Liver (tissue), 9 donors: ENCODE measurements around the gene DDB1. TPM values are rescaled to one million over a fixed set of nuclear protein-coding genes. Genes with fewer than 3 reads are reported as not detected.

ENCODE experiments used
- DNase-seq: peaks from one replicate; pipeline ENCODE4 v3.0.0-alpha.2; 2017; ENCODE audit warnings: low spot score
- H3K27ac ChIP-seq, 2 donors: one replicate each; pipeline ENCODE4 v1.7.0; 2013; ENCODE audit warnings: inconsistent platforms in 2 of 2, low read length in 2 of 2, control low read depth in 1 of 2, low read depth in 1 of 2, mild to moderate bottlenecking in 1 of 2
- H3K27me3 ChIP-seq, 4 donors: one replicate each; pipeline versions ENCODE4 v1.6.1 to v1.7.0; 2013; ENCODE audit warnings: low read length in 3 of 4, inconsistent platforms in 1 of 4, mild to moderate bottlenecking in 1 of 4, moderate library complexity in 1 of 4; ENCODE audit not compliant: control insufficient read depth in 4 of 4, insufficient read depth in 4 of 4
- H3K36me3 ChIP-seq, 4 donors: one replicate each; pipeline versions ENCODE4 v1.6.1 to v1.7.0; 2013; ENCODE audit warnings: low read length in 3 of 4, mild to moderate bottlenecking in 3 of 4, low read depth in 1 of 4, moderate library complexity in 1 of 4; ENCODE audit not compliant: control insufficient read depth in 4 of 4, insufficient read depth in 3 of 4
- H3K4me1 ChIP-seq, 4 donors: one replicate each; pipeline versions ENCODE4 v1.6.1 to v1.7.0; 2013; ENCODE audit warnings: low read length in 3 of 4, mild to moderate bottlenecking in 3 of 4, moderate library complexity in 1 of 4; ENCODE audit not compliant: control insufficient read depth in 4 of 4, insufficient read depth in 4 of 4
- H3K4me3 ChIP-seq, 3 donors: one replicate each; pipeline versions ENCODE4 v1.6.1 to v1.7.0; 2013; ENCODE audit warnings: low read length in 3 of 3, control low read depth in 1 of 3, low read depth in 1 of 3, mild to moderate bottlenecking in 1 of 3
- H3K9ac ChIP-seq, 2 donors: one replicate each; pipeline ENCODE4 v1.7.0; 2013; ENCODE audit warnings: low read length in 2 of 2, mild to moderate bottlenecking in 2 of 2, moderate library complexity in 2 of 2, control low read depth in 1 of 2, low read depth in 1 of 2
- H3K9me3 ChIP-seq, 4 donors: one replicate each; pipeline versions ENCODE4 v1.6.1 to v1.7.0; 2013; ENCODE audit warnings: low read length in 3 of 4; ENCODE audit not compliant: control insufficient read depth in 4 of 4
- ATF3 ChIP-seq: IDR thresholded peaks from 2 replicates; pipeline ENCODE4 v1.6.1; 2016; ENCODE audit warnings: antibody characterized with exemption
- CTCF ChIP-seq: fragments of 150-350 bp; IDR thresholded peaks from 2 replicates; pipeline ENCODE4 v1.5.1; 2017; ENCODE audit warnings: improper control_type of control experiment, low read depth, low read length; ENCODE audit not compliant: missing input control
- EGR1 ChIP-seq, 2 donors: IDR thresholded peaks; 2 replicates each; pipeline ENCODE4 v1.6.1; 2016 to 2018; ENCODE audit warnings: antibody characterized with exemption in 2 of 2, low read depth in 2 of 2
- FOXA1 ChIP-seq: IDR thresholded peaks from 2 replicates; pipeline ENCODE4 v1.6.1; 2016; ENCODE audit warnings: antibody characterized with exemption
- FOXA2 ChIP-seq: IDR thresholded peaks from 2 replicates; pipeline ENCODE4 v1.6.1; 2016; ENCODE audit warnings: antibody characterized with exemption
- GABPA ChIP-seq, 2 donors: IDR thresholded peaks in 1 of 2; conservative IDR thresholded peaks in 1 of 2; 2 replicates each; pipeline ENCODE4 v1.6.1; 2016; ENCODE audit warnings: antibody characterized with exemption in 2 of 2, mild to moderate bottlenecking in 1 of 2, moderate library complexity in 1 of 2
- HNF4A ChIP-seq, 2 donors: conservative IDR thresholded peaks; 2 replicates each; pipeline ENCODE4 v1.6.1; 2016; ENCODE audit warnings: antibody characterized with exemption in 2 of 2, mild to moderate bottlenecking in 2 of 2
- HNF4G ChIP-seq: IDR thresholded peaks from 2 replicates; pipeline ENCODE4 v1.6.1; 2016; ENCODE audit warnings: antibody characterized with exemption
- JUND ChIP-seq, 2 donors: IDR thresholded peaks; 2 replicates each; pipeline ENCODE4 v1.6.1; 2016; ENCODE audit warnings: antibody characterized with exemption in 2 of 2
- MAX ChIP-seq: IDR thresholded peaks from 2 replicates; pipeline ENCODE4 v1.6.1; 2016; ENCODE audit warnings: antibody characterized with exemption
- NR2F2 ChIP-seq: IDR thresholded peaks from 2 replicates; pipeline ENCODE4 v1.6.1; 2016; ENCODE audit warnings: antibody characterized with exemption
- RAD21 ChIP-seq, 2 donors: IDR thresholded peaks; 2 replicates each; pipeline ENCODE4 v1.6.1; 2016; ENCODE audit warnings: antibody characterized with exemption in 2 of 2, mild to moderate bottlenecking in 2 of 2
- REST ChIP-seq: IDR thresholded peaks from 2 replicates; pipeline ENCODE4 v1.6.1; 2016; ENCODE audit warnings: antibody characterized with exemption, mild to moderate bottlenecking
- RXRA ChIP-seq, 2 donors: IDR thresholded peaks; 2 replicates each; pipeline ENCODE4 v1.6.1; 2017 to 2018; ENCODE audit warnings: antibody characterized with exemption in 2 of 2, mild to moderate bottlenecking in 1 of 2
- SP1 ChIP-seq: IDR thresholded peaks from 2 replicates; pipeline ENCODE4 v1.6.1; 2018; ENCODE audit warnings: antibody characterized with exemption, mild to moderate bottlenecking
- TAF1 ChIP-seq: conservative IDR thresholded peaks from 2 replicates; pipeline ENCODE4 v1.6.1; 2016; ENCODE audit warnings: antibody characterized with exemption, mild to moderate bottlenecking
- YY1 ChIP-seq: IDR thresholded peaks from 2 replicates; pipeline ENCODE4 v1.6.1; 2016; ENCODE audit warnings: antibody characterized with exemption, mild to moderate bottlenecking
- ZBTB33 ChIP-seq: IDR thresholded peaks from 2 replicates; pipeline ENCODE4 v1.6.1; 2016; ENCODE audit warnings: antibody characterized with exemption
- WGBS: extraction: QIAGEN DNeasy Blood & Tissue Kit; methylation state at CpG from one replicate; pipeline ENCODE4 v1.1.7; 2013; 5-methylcytosine and 5-hydroxymethylcytosine counted together
- polyA plus RNA-seq, 2 donors: library from polyadenylated mRNA; stranded (reverse) in 1 of 2; unstranded in 1 of 2; fragments of 200-250 nt in 1 of 2; fragments of >200 nt in 1 of 2; fragmentation: Nextera tagmentation in 1 of 2; extraction: Ambion mirVana in 1 of 2; gene quantifications; one replicate each; pipeline versions ENCODE4 v1.2.1 to v1.2.3, GENCODE V29; 2013 to 2015
- total RNA-seq, 2 donors: library from RNA; depleted of rRNA; stranded (reverse); fragments of >200 nt; gene quantifications; one replicate each; pipeline ENCODE4 v1.2.3, GENCODE V29; 2014
- donor health status: healthy.
- donor health status: healthy.
- donor health status: healthy.
- donor health status: healthy.
- donor health status: healthy.

DDB1 gene
- total and polyA plus RNA-seq, 4 donors: 37.5 to 146 (median 88.9) TPM

GRCh38 chr11:61302550-61302949 lies 30.4 kb downstream of the DDB1 start:
- Histone ChIP-seq H3K27ac (no peak overlapping the region), H3K4me3 (no peak overlapping the region), H3K9ac (no peak overlapping the region), H3K36me3 (peaks cover 21 to 78% (median 62%) of the 10 kb centered on the region in 4 donors), H3K27me3 (no peaks in the 10 kb centered on the region), H3K9me3 (no peaks in the 10 kb centered on the region), H3K4me1 (peaks cover 0 to 15% (median 12%) of the 10 kb centered on the region in 4 donors)
- DNase-seq: no peak
- TF ChIP-seq EGR1 (IDR thresholded peaks at IDR 0.05; ENCODE audit: low read depth in 2 of 2) (no peak), FOXA2 (no peak)
- WGBS: 95% methylated on average over 13 of the region's 13 CpGs

GRCh38 chr11:61298663-61299244 lies 34.2 kb downstream of the DDB1 start:
- DNase-seq: no peak
- H3K9ac ChIP-seq: no peak overlapping the region
- H3K36me3 ChIP-seq: peaks cover 16 to 44% (median 35%) of the 10 kb centered on the region in 4 donors

More at GRCh38 chr11:61298663-61299244, 34.2 kb downstream of the DDB1 start:
- peak; percentile 61 to 64 for TF ChIP-seq RXRA (IDR thresholded peaks at IDR 0.05)
- no peak for TF ChIP-seq EGR1 (IDR thresholded peaks at IDR 0.05; ENCODE audit: low read depth in 2 of 2)
- TF ChIP-seq RAD21 (IDR thresholded peaks at IDR 0.05): peak in 1 of 2 donors; percentile 47
- peak; percentile 33 for TF ChIP-seq YY1
- TF ChIP-seq FOXA2: no peak
- TF ChIP-seq JUND (IDR thresholded peaks at IDR 0.05): peak in 1 of 2 donors; percentile 20
- TF ChIP-seq ATF3: no peak
- TF ChIP-seq CTCF: no peak
- TF ChIP-seq GABPA (IDR thresholded peaks at IDR 0.05 in 1 of 2, conservative IDR thresholded peaks at IDR 0.05 in 1 of 2): no peak
- TF ChIP-seq HNF4A (conservative IDR thresholded peaks at IDR 0.05): peak; percentile 89 to 93
- no peak for TF ChIP-seq REST
- TF ChIP-seq HNF4G: peak; percentile 90
- no peak for TF ChIP-seq TAF1
- no peak for TF ChIP-seq MAX
- no peak for TF ChIP-seq FOXA1
- peak; percentile 91 for TF ChIP-seq SP1
- no peak for TF ChIP-seq NR2F2
- TF ChIP-seq ZBTB33: no peak
- peak overlapping the region; percentile 17 to 37 for H3K27ac ChIP-seq
- 44% methylated on average over 4 of the region's 4 CpGs for WGBS
- no peaks in the 10 kb centered on the region for H3K9me3 ChIP-seq
- no peaks in the 10 kb centered on the region for H3K27me3 ChIP-seq
- H3K4me3 ChIP-seq: no peak overlapping the region
- peaks cover 3 to 42% (median 26%) of the 10 kb centered on the region in 4 donors for H3K4me1 ChIP-seq
